RWPE2 (cell line): ENCODE results near the gene TAS1R3.
A peak's percentile ranks its signal among the peaks of the same experiment; 100 is the strongest.

ENCODE experiments used
- ATAC-seq: fragments of 200-7000 bp; cut with Tn5 transposase; 3 replicates; pipeline ENCODE4 v1.9.1; 2021; ENCODE audit warnings: low read depth
- DNase-seq: peaks from one replicate; pipeline ENCODE4 v3.0.0-alpha.2; 2020; ENCODE audit warnings: low spot score
- H3K27ac ChIP-seq: fragments of 450-650 bp; 2 replicates; pipeline ENCODE4 v1.5.1; 2017; ENCODE audit warnings: mild to moderate bottlenecking; ENCODE audit not compliant: poor library complexity, severe bottlenecking
- H3K27me3 ChIP-seq: fragments of 250-450 bp; sonication (Bioruptor Pico); 2 replicates; pipeline ENCODE4 v1.5.1; 2021; ENCODE audit warnings: mild to moderate bottlenecking, moderate library complexity; ENCODE audit not compliant: insufficient read depth, poor library complexity, severe bottlenecking
- H3K36me3 ChIP-seq: fragments of 250-450 bp; sonication (Bioruptor Pico); 2 replicates; pipeline ENCODE4 v1.5.1; 2020; ENCODE audit warnings: low read depth, mild to moderate bottlenecking, moderate library complexity
- H3K4me1 ChIP-seq: fragments of 250-450 bp; sonication (Bioruptor Pico); 2 replicates; pipeline ENCODE4 v1.5.1; 2021; ENCODE audit warnings: mild to moderate bottlenecking, moderate library complexity; ENCODE audit not compliant: insufficient read depth, poor library complexity, severe bottlenecking
- H3K4me3 ChIP-seq: fragments of 250-450 bp; sonication (Bioruptor Pico); 2 replicates; pipeline ENCODE4 v1.5.1; 2021; ENCODE audit warnings: mild to moderate bottlenecking, moderate library complexity; ENCODE audit not compliant: severe bottlenecking
- H3K9me3 ChIP-seq: fragments of 250-450 bp; sonication (Bioruptor Pico); 2 replicates; pipeline ENCODE4 v1.5.1; 2021; ENCODE audit warnings: mild to moderate bottlenecking, moderate library complexity; ENCODE audit not compliant: severe bottlenecking
- CTCF ChIP-seq: fragments of 450-650 bp; IDR thresholded peaks from one replicate; pipeline ENCODE4 v1.5.1; 2017; ENCODE audit warnings: mild to moderate bottlenecking, moderate library complexity; ENCODE audit not compliant: poor library complexity, severe bottlenecking

Gene TAS1R3

GRCh38 chr1:1304331-1305299 lies 26.5 kb upstream of the TAS1R3 start:
- H3K36me3 ChIP-seq = peaks cover 2% of the 10 kb centered on the region; the same call in 1 of the 2 replicates
- peak; percentile 92 for DNase-seq
- peak; percentile 27 for ATAC-seq
- H3K4me1 ChIP-seq = peaks cover 31% of the 10 kb centered on the region
- peak overlapping the region; percentile 15 for H3K4me3 ChIP-seq
- no peak for TF ChIP-seq CTCF
- peak overlapping the region; percentile 89 for H3K27ac ChIP-seq
- no peaks in the 10 kb centered on the region for H3K9me3 ChIP-seq
- H3K27me3 ChIP-seq = no peaks in the 10 kb centered on the region

GRCh38 chr1:1305300-1306069 lies 25.6 kb upstream of the TAS1R3 start:
- Histone ChIP-seq H3K4me1 (peaks cover 31% of the 10 kb centered on the region), H3K27ac (peak overlapping the region; percentile 89), H3K27me3 (no peaks in the 10 kb centered on the region), H3K36me3 (peaks cover 10% of the 10 kb centered on the region), H3K9me3 (no peaks in the 10 kb centered on the region), H3K4me3 (peak overlapping the region; percentile 15)
- ATAC-seq = peak; percentile 55
- DNase-seq = peak; percentile 90
- peak; percentile 16 for TF ChIP-seq CTCF

GRCh38 chr1:1306070-1306660 lies 24.9 kb upstream of the TAS1R3 start:
- peak overlapping the region; percentile 86 for H3K4me3 ChIP-seq
- H3K36me3 ChIP-seq = peaks cover 17% of the 10 kb centered on the region
- DNase-seq (no peak), ATAC-seq (no peak)
- H3K4me1 ChIP-seq = peaks cover 31% of the 10 kb centered on the region
- H3K27ac ChIP-seq = peak overlapping the region; percentile 89
- no peaks in the 10 kb centered on the region for H3K27me3 ChIP-seq
- no peak for TF ChIP-seq CTCF
- no peaks in the 10 kb centered on the region for H3K9me3 ChIP-seq

DNA sequence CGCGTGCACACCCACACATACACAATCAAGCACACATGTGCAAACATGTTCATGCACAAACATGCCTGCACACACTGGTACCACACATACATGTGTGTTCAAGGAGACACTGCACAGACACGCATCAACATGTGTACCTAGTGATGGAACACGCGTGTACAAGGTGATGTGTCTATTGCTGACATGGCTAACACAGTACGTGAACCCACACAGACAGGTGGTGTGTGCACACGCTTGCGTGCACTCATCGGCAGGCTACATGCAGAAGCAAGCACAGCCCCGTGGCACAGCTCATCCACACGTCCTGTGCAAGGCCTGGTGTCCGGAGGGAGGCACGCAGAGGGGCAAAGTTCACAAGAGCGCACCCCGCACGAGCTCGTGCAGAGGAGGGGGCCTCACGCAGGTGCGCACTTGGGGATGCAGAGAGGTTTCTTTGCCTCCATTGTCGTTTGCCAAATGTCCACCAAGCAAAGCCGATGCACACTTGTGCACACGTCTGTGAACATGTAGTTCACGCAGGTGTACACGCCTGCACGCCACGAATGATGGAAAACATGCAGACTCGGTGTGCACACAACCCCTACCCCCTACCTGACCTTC lies 24.3 kb upstream of the TAS1R3 start:
- H3K36me3 ChIP-seq = peaks cover 23% of the 10 kb centered on the region
- peaks cover 31% of the 10 kb centered on the region for H3K4me1 ChIP-seq
- no peak for ATAC-seq
- no peaks in the 10 kb centered on the region for H3K9me3 ChIP-seq
- peak overlapping the region; percentile 86 for H3K4me3 ChIP-seq
- H3K27ac ChIP-seq = peak overlapping the region; percentile 89
- no peaks in the 10 kb centered on the region for H3K27me3 ChIP-seq
- no peak for DNase-seq
- no peak for TF ChIP-seq CTCF
